ENCODE results near the gene ZNF138. TPM values are rescaled to one million over a fixed set of nuclear protein-coding genes. Genes with fewer than 3 reads are reported as not detected.

Gene ZNF138
- total RNA-seq, 1 experiment from 2014 or later: 25.6 TPM

DNA sequence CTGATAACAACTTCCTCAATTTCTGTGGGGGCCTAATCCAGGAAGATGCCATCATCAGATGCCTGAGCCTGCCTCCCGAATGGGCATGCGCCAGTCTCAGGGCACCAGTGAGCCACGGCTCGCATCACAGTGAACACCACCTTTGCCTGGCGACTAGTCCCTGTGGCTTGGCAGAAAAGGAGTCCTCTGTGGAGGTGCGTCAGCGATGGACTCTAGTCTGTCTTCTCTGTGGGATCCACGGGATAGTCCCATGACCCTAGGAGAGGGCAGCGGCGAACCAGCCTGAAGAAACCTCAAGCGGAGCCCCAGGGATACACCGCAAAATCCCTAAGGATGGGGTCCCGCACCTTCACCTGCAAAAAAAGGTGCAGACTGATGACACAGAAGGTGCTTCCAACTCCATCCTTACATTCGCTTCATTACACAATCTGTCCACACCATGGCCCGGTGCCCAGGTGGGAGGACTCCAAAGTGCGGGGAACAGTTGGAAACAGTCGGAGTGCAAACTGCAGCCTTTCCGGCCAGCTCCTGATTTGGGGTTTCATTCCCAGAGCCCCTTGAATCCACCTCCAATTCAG, 73.7 kb downstream of the ZNF138 start:
- Histone ChIP-seq H3K23ac (ENCODE audit: insufficient read length, low read depth, low read length) (no peak overlapping the region), H3K56ac (ENCODE audit: insufficient read length, low read depth, low read length) (no peak overlapping the region), H2BK120ac (ENCODE audit: low read depth, low read length, poor library complexity, severe bottlenecking) (no peak overlapping the region), H2BK20ac (ENCODE audit: low read depth, low read length, poor library complexity, severe bottlenecking) (no peak overlapping the region), H3K23me2 (ENCODE audit: insufficient read length, low read depth, low read length, poor library complexity, severe bottlenecking) (no peaks in the 10 kb centered on the region), H4K20me1 (ENCODE audit: control insufficient read depth, insufficient read depth, insufficient read length) (no peaks in the 10 kb centered on the region), H4K8ac (replicated peaks; ENCODE audit: insufficient read length, low read depth, low read length) (no peak overlapping the region), H3K79me2 (ENCODE audit: insufficient read depth, low read length) (no peaks in the 10 kb centered on the region), H3K4ac (ENCODE audit: low read depth, low read length) (no peak overlapping the region), H3K79me1 (ENCODE audit: insufficient read depth, low read depth, low read length, poor library complexity, severe bottlenecking) (no peaks in the 10 kb centered on the region), H3K14ac (ENCODE audit: insufficient read depth, low read length) (no peak overlapping the region), H3K4me2 (ENCODE audit: insufficient read depth, insufficient read length, low read length) (no peak overlapping the region), H3K27me3 (ENCODE audit: insufficient read depth, low read length) (no peaks in the 10 kb centered on the region), H3K27ac (ENCODE audit: insufficient read length, low read depth, low read length) (no peak overlapping the region), H2AK5ac (ENCODE audit: insufficient read length, low read length) (no peak overlapping the region), H3T11ph (ENCODE audit: low read length) (no peak overlapping the region), H3K9me3 (ENCODE audit: control insufficient read depth, low read depth, low read length) (peaks cover 12% of the 10 kb centered on the region), H4K91ac (ENCODE audit: insufficient read length, low read depth, low read length) (no peak overlapping the region), H2BK15ac (ENCODE audit: low read depth, low read length) (no peak overlapping the region), H3K9ac (ENCODE audit: extremely low read depth, insufficient read length, low read length) (no peak overlapping the region), H3K4me1 (ENCODE audit: insufficient read depth, low read length) (no peaks in the 10 kb centered on the region), H4K5ac (ENCODE audit: insufficient read length, low read depth, low read length) (no peak overlapping the region), H2AFZ (ENCODE audit: low read length) (no peak overlapping the region), H2BK5ac (ENCODE audit: insufficient read length, low read length) (no peak overlapping the region), H3K18ac (ENCODE audit: insufficient read length, low read depth, low read length) (no peak overlapping the region), H2BK12ac (ENCODE audit: insufficient read length, low read depth, low read length) (no peak overlapping the region)
- Mint-ChIP-seq H3K4me1 (no peaks in the 10 kb centered on the region), H3K27me3 (ENCODE audit: low read depth) (peaks cover 22% of the 10 kb centered on the region), H3K27ac (no peak overlapping the region), H3K4me3 (no peak overlapping the region), H3K9me3 (peaks cover 82 to 85% of the 10 kb centered on the region in 2 experiments), H3K36me3 (ENCODE audit: insufficient read depth in 1 of 3, low read depth in 3 of 3) (peaks cover 0 to 8% (median 4%) of the 10 kb centered on the region in 3 experiments; a peak in 5 of 7 replicates)
- TF ChIP-seq, protein P1, sequence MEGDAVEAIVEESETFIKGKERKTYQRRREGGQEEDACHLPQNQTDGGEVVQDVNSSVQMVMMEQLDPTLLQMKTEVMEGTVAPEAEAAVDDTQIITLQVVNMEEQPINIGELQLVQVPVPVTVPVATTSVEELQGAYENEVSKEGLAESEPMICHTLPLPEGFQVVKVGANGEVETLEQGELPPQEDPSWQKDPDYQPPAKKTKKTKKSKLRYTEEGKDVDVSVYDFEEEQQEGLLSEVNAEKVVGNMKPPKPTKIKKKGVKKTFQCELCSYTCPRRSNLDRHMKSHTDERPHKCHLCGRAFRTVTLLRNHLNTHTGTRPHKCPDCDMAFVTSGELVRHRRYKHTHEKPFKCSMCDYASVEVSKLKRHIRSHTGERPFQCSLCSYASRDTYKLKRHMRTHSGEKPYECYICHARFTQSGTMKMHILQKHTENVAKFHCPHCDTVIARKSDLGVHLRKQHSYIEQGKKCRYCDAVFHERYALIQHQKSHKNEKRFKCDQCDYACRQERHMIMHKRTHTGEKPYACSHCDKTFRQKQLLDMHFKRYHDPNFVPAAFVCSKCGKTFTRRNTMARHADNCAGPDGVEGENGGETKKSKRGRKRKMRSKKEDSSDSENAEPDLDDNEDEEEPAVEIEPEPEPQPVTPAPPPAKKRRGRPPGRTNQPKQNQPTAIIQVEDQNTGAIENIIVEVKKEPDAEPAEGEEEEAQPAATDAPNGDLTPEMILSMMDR (conservative IDR thresholded peaks at IDR 0.05): no peak
- WGBS (ENCODE audit: extremely low coverage, insufficient read length, low lambda C conversion rate): no CpG with 5 or more reads among the region's 18 CpGs
- DNase-seq: peak; percentile 8

Data from H9 (cell line).